H1 (cell line): ENCODE data around the gene DIP2C.

Source experiments
- POLR2A ChIP-seq, 2 experiments: IDR thresholded peaks; 1 replicate in 1 of 2; 2 replicates in 1 of 2; pipeline ENCODE4 v1.6.1; 2011; ENCODE audit warnings: low read depth in 2 of 2, low read length in 2 of 2, mild to moderate bottlenecking in 2 of 2; ENCODE audit errors: control extremely low read depth in 1 of 2
- TBP ChIP-seq: IDR thresholded peaks from 2 replicates; pipeline ENCODE4 v1.6.1; 2011; ENCODE audit warnings: low read depth, low read length, improper control_type of control experiment
- TF ChIP-seq, protein P1 (sequence below), 3 experiments: IDR thresholded peaks; 1 replicate in 2 of 3; 2 replicates in 1 of 3; pipeline versions ENCODE4 v1.5.1 to v1.6.1; 2011; ENCODE audit warnings: low read length in 3 of 3, mild to moderate bottlenecking in 3 of 3, inconsistent platforms in 2 of 3, low read depth in 1 of 3, moderate library complexity in 1 of 3; ENCODE audit not compliant: insufficient read depth in 1 of 3; ENCODE audit errors: control extremely low read depth in 1 of 3

DNA sequence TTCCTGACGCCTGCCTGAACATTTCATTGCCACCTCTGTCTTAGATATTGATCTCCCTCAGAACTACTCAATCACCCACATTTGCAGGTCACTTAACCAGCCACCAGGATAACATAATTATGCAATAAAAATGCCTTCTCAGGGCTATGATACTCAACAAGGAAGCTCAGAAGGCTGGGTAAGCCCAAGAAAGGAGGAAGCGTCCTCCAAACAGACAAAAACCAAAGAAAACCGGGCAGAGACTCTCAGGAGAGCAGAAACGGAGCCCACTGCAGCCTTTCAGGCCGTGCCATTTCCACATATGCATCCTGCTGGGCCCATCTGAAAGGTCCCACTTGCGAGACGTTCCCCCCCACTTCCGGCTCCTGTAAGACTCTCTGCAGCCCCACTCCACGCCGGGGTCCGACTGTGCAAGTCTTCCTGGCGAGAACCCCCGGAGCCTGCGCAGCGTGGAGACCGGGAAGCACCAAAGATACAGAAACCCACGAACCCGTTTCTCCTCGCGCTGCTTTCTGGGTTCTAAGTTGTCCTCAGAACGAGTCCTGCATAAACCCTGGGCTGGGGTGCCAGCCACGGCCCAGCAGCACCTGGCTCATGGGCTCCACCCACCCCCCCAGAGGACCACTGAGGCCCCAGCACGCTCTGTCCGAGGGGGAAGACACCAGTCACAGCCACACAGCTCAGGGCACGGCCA is 83.7 kb downstream of the DIP2C start:
- TF ChIP-seq TBP (no peak), POLR2A (IDR thresholded peaks at IDR 0.05; ENCODE audit: control extremely low read depth in 1 of 2, low read depth in 2 of 2, low read length in 2 of 2) (no peak)
- TF ChIP-seq, protein P1, sequence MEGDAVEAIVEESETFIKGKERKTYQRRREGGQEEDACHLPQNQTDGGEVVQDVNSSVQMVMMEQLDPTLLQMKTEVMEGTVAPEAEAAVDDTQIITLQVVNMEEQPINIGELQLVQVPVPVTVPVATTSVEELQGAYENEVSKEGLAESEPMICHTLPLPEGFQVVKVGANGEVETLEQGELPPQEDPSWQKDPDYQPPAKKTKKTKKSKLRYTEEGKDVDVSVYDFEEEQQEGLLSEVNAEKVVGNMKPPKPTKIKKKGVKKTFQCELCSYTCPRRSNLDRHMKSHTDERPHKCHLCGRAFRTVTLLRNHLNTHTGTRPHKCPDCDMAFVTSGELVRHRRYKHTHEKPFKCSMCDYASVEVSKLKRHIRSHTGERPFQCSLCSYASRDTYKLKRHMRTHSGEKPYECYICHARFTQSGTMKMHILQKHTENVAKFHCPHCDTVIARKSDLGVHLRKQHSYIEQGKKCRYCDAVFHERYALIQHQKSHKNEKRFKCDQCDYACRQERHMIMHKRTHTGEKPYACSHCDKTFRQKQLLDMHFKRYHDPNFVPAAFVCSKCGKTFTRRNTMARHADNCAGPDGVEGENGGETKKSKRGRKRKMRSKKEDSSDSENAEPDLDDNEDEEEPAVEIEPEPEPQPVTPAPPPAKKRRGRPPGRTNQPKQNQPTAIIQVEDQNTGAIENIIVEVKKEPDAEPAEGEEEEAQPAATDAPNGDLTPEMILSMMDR (IDR thresholded peaks at IDR 0.05; ENCODE audit: control extremely low read depth in 1 of 3, insufficient read depth in 1 of 3, low read depth in 1 of 3, low read length in 3 of 3), result no peak
